H9 (cell line): ENCODE data around the gene FOLR3. TPM values are rescaled to one million over a fixed set of nuclear protein-coding genes. Genes with fewer than 3 reads are reported as not detected.

ENCODE experiments used
- DNase-seq: peaks from one replicate; pipeline ENCODE4 v3.0.0-alpha.2; 2017
- H2AFZ ChIP-seq: one replicate; pipeline ENCODE4 v1.6.1; 2013; ENCODE audit warnings: mild to moderate bottlenecking, low read length, control low read depth, moderate library complexity
- H2AK5ac ChIP-seq: 2 replicates; pipeline ENCODE4 v1.6.1; 2013; ENCODE audit warnings: low read length, control low read depth, mixed read lengths; ENCODE audit not compliant: insufficient read length
- H2BK120ac ChIP-seq: one replicate; pipeline ENCODE4 v1.6.1; 2013; ENCODE audit warnings: low read depth, mild to moderate bottlenecking, low read length, control low read depth, inconsistent platforms; ENCODE audit not compliant: poor library complexity, severe bottlenecking
- H2BK12ac ChIP-seq: 2 replicates; pipeline ENCODE4 v1.6.1; 2013; ENCODE audit warnings: low read length, control low read depth, mixed read lengths, low read depth; ENCODE audit not compliant: insufficient read length
- H2BK15ac ChIP-seq: 2 replicates; pipeline ENCODE4 v1.6.1; 2013; ENCODE audit warnings: low read depth, low read length, control low read depth
- H2BK20ac ChIP-seq: one replicate; pipeline ENCODE4 v1.6.1; 2013; ENCODE audit warnings: low read depth, mild to moderate bottlenecking, low read length, control low read depth, inconsistent platforms; ENCODE audit not compliant: poor library complexity, severe bottlenecking
- H2BK5ac ChIP-seq: 2 replicates; pipeline ENCODE4 v1.6.1; 2013; ENCODE audit warnings: low read length, control low read depth, mixed read lengths; ENCODE audit not compliant: insufficient read length
- H3K14ac ChIP-seq: 2 replicates; pipeline ENCODE4 v1.6.1; 2013; ENCODE audit warnings: low read length, control low read depth; ENCODE audit not compliant: insufficient read depth
- H3K18ac ChIP-seq: 2 replicates; pipeline ENCODE4 v1.6.1; 2013; ENCODE audit warnings: low read depth, mild to moderate bottlenecking, mixed read lengths, low read length, control low read depth; ENCODE audit not compliant: insufficient read length
- H3K23ac ChIP-seq: 2 replicates; pipeline ENCODE4 v1.6.1; 2013; ENCODE audit warnings: low read length, control low read depth, mixed read lengths, low read depth; ENCODE audit not compliant: insufficient read length
- H3K23me2 ChIP-seq: 2 replicates; pipeline ENCODE4 v1.6.1; 2013; ENCODE audit warnings: low read depth, mild to moderate bottlenecking, mixed read lengths, low read length, control low read depth; ENCODE audit not compliant: insufficient read length, poor library complexity, severe bottlenecking
- H3K27ac ChIP-seq: 2 replicates; pipeline ENCODE4 v1.5.1; 2013; ENCODE audit warnings: low read length, control low read depth, mixed read lengths, low read depth; ENCODE audit not compliant: insufficient read length
- H3K27me3 ChIP-seq: 2 replicates; pipeline ENCODE4 v1.6.1; 2013; ENCODE audit warnings: low read length, control low read depth, inconsistent platforms; ENCODE audit not compliant: insufficient read depth
- H3K4ac ChIP-seq: 2 replicates; pipeline ENCODE4 v1.6.1; 2013; ENCODE audit warnings: low read depth, mild to moderate bottlenecking, control low read depth, inconsistent platforms, low read length, moderate library complexity
- H3K4me1 ChIP-seq: 2 replicates; pipeline ENCODE4 v1.6.1; 2013; ENCODE audit warnings: low read length, control low read depth, inconsistent platforms; ENCODE audit not compliant: insufficient read depth
- H3K4me2 ChIP-seq: 2 replicates; pipeline ENCODE4 v1.6.1; 2013; ENCODE audit warnings: low read length, control low read depth, mixed read lengths; ENCODE audit not compliant: insufficient read length, insufficient read depth
- H3K56ac ChIP-seq: 2 replicates; pipeline ENCODE4 v1.6.1; 2013; ENCODE audit warnings: low read depth, mild to moderate bottlenecking, mixed read lengths, low read length, control low read depth; ENCODE audit not compliant: insufficient read length
- H3K79me1 ChIP-seq: 2 replicates; pipeline ENCODE4 v1.6.1; 2013; ENCODE audit warnings: low read depth, mild to moderate bottlenecking, moderate library complexity, low read length, control low read depth, inconsistent platforms; ENCODE audit not compliant: insufficient read depth, poor library complexity, severe bottlenecking
- H3K79me2 ChIP-seq: 2 replicates; pipeline ENCODE4 v1.6.1; 2013; ENCODE audit warnings: low read length, control low read depth, inconsistent platforms; ENCODE audit not compliant: insufficient read depth
- H3K9ac ChIP-seq: 2 replicates; pipeline ENCODE4 v1.6.1; 2013; ENCODE audit warnings: low read length, control low read depth, mixed read lengths; ENCODE audit not compliant: insufficient read length; ENCODE audit errors: extremely low read depth
- H3K9me3 ChIP-seq: one replicate; pipeline ENCODE4 v1.6.1; 2013; ENCODE audit warnings: low read depth, low read length, inconsistent platforms; ENCODE audit not compliant: control insufficient read depth
- H3T11ph ChIP-seq: one replicate; pipeline ENCODE4 v1.6.1; 2013; ENCODE audit warnings: mild to moderate bottlenecking, low read length, control low read depth, inconsistent platforms
- H4K20me1 ChIP-seq: one replicate; pipeline ENCODE4 v1.6.1; 2013; ENCODE audit not compliant: control insufficient read depth, insufficient read length, insufficient read depth
- H4K5ac ChIP-seq: 2 replicates; pipeline ENCODE4 v1.6.1; 2013; ENCODE audit warnings: low read depth, mild to moderate bottlenecking, mixed read lengths, low read length, control low read depth; ENCODE audit not compliant: insufficient read length
- H4K8ac ChIP-seq: replicated peaks from 2 replicates; pipeline ENCODE4 v1.6.1; 2013; ENCODE audit warnings: low read length, control low read depth, mixed read lengths, low read depth; ENCODE audit not compliant: insufficient read length
- H4K91ac ChIP-seq: 2 replicates; pipeline ENCODE4 v1.6.1; 2013; ENCODE audit warnings: low read depth, mild to moderate bottlenecking, moderate library complexity, mixed read lengths, low read length, control low read depth; ENCODE audit not compliant: insufficient read length
- H3K27ac Mint-ChIP-seq, 3 experiments: 2 replicates in 2 of 3; 3 replicates in 1 of 3; pipeline ENCODE4 v1.8.0; 2020 to 2021; ENCODE audit warnings: mixed read lengths in 3 of 3, mild to moderate bottlenecking in 1 of 3, moderate library complexity in 1 of 3
- H3K27me3 Mint-ChIP-seq: 2 replicates; pipeline ENCODE4 v1.8.0; 2021; ENCODE audit warnings: low read depth, mild to moderate bottlenecking, moderate library complexity, mixed read lengths
- H3K36me3 Mint-ChIP-seq, 3 experiments: 2 replicates in 2 of 3; 3 replicates in 1 of 3; pipeline ENCODE4 v1.8.0; 2020 to 2021; ENCODE audit warnings: low read depth in 3 of 3, mixed read lengths in 3 of 3; ENCODE audit not compliant: insufficient read depth in 1 of 3
- H3K4me1 Mint-ChIP-seq, 2 experiments: 2 replicates each; pipeline ENCODE4 v1.8.0; 2020; ENCODE audit warnings: mixed read lengths in 2 of 2
- H3K4me3 Mint-ChIP-seq, 2 experiments: 2 replicates in 1 of 2; 3 replicates in 1 of 2; pipeline ENCODE4 v1.8.0; 2020 to 2021; ENCODE audit warnings: mild to moderate bottlenecking in 2 of 2, mixed read lengths in 2 of 2, moderate library complexity in 1 of 2
- H3K9me3 Mint-ChIP-seq, 2 experiments: 2 replicates in 1 of 2; 3 replicates in 1 of 2; pipeline ENCODE4 v1.8.0; 2020; ENCODE audit warnings: mild to moderate bottlenecking in 2 of 2, mixed read lengths in 2 of 2, moderate library complexity in 1 of 2
- WGBS: extraction: QIAGEN DNeasy Blood & Tissue Kit; methylation state at CpG from one replicate; pipeline ENCODE4 v1.1.7; 2013; ENCODE audit warnings: missing lambda C conversion rate, low lambda C conversion rate, mixed read lengths; ENCODE audit not compliant: insufficient read length; ENCODE audit errors: extremely low coverage; 5-methylcytosine and 5-hydroxymethylcytosine counted together
- total RNA-seq: library from RNA; stranded (reverse); gene quantifications from 2 replicates; pipeline ENCODE4 v1.2.1, GENCODE V29; 2021
- TF ChIP-seq, protein P1 (sequence below): fragments of 200-600 bp; sonication (generic); conservative IDR thresholded peaks from 3 replicates; pipeline ENCODE4 v1.8.0; 2021; ENCODE audit warnings: antibody characterized with exemption, mild to moderate bottlenecking

Gene FOLR3
- total RNA-seq, 1 experiment from 2014 or later = not detected

DNA sequence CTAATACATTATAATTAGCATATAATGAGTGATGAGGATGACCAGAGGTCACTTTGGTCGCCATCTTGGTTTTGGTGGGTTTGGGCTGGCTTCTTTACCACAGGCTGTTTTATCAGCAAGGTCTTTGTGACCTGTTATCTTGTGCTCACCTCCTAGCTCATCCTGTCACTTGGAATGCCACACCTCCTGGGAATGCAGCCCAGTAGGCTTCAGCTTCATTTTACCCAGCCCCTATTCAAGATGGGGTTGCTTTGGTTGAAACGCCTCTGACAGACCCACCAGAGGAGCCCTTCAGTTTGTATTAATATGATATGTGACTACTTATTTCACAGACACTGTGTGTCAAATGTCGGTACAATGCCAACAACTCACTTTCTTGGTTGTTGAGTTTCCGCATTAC, 20.2 kb downstream of the FOLR3 start:
- H3K56ac ChIP-seq = no peak overlapping the region
- Mint-ChIP-seq H3K36me3 (no peaks in the 10 kb centered on the region; a peak in 2 of 7 replicates), H3K9me3 (peaks cover 0 to 5% of the 10 kb centered on the region in 2 experiments; a peak in 4 of 5 replicates), H3K27me3 (peaks cover 15% of the 10 kb centered on the region), H3K4me3 (no peak overlapping the region), H3K27ac (no peak overlapping the region; a peak in 1 of 7 replicates), H3K4me1 (no peaks in the 10 kb centered on the region)
- no peak overlapping the region for H4K91ac ChIP-seq
- H4K8ac ChIP-seq = no peak overlapping the region
- no peaks in the 10 kb centered on the region for H3K79me1 ChIP-seq
- no peak overlapping the region for H2AFZ ChIP-seq
- no peaks in the 10 kb centered on the region for H4K20me1 ChIP-seq
- no peak overlapping the region for H2AK5ac ChIP-seq
- H2BK12ac ChIP-seq = no peak overlapping the region
- TF ChIP-seq, protein P1, sequence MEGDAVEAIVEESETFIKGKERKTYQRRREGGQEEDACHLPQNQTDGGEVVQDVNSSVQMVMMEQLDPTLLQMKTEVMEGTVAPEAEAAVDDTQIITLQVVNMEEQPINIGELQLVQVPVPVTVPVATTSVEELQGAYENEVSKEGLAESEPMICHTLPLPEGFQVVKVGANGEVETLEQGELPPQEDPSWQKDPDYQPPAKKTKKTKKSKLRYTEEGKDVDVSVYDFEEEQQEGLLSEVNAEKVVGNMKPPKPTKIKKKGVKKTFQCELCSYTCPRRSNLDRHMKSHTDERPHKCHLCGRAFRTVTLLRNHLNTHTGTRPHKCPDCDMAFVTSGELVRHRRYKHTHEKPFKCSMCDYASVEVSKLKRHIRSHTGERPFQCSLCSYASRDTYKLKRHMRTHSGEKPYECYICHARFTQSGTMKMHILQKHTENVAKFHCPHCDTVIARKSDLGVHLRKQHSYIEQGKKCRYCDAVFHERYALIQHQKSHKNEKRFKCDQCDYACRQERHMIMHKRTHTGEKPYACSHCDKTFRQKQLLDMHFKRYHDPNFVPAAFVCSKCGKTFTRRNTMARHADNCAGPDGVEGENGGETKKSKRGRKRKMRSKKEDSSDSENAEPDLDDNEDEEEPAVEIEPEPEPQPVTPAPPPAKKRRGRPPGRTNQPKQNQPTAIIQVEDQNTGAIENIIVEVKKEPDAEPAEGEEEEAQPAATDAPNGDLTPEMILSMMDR = no peak
- no peak overlapping the region for H2BK120ac ChIP-seq
- H3K23me2 ChIP-seq = no peaks in the 10 kb centered on the region
- no peak overlapping the region for H3K4me2 ChIP-seq
- H3K23ac ChIP-seq = no peak overlapping the region
- no peaks in the 10 kb centered on the region for H3K27me3 ChIP-seq
- no peaks in the 10 kb centered on the region for H3K79me2 ChIP-seq
- no peaks in the 10 kb centered on the region for H3K4me1 ChIP-seq
- no peak for DNase-seq
- H4K5ac ChIP-seq = no peak overlapping the region
- H2BK20ac ChIP-seq = no peak overlapping the region
- no peak overlapping the region for H3T11ph ChIP-seq
- no CpG with 5 or more reads among the region's 4 CpGs for WGBS
- H2BK5ac ChIP-seq = no peak overlapping the region
- no peak overlapping the region for H3K14ac ChIP-seq
- no peak overlapping the region for H3K18ac ChIP-seq
- no peaks in the 10 kb centered on the region for H3K9me3 ChIP-seq
- no peak overlapping the region for H3K27ac ChIP-seq
- no peak overlapping the region for H2BK15ac ChIP-seq
- no peak overlapping the region for H3K9ac ChIP-seq
- no peak overlapping the region for H3K4ac ChIP-seq
